ENCODE measurements around the gene EDIL3.

The EDIL3 gene

DNA sequence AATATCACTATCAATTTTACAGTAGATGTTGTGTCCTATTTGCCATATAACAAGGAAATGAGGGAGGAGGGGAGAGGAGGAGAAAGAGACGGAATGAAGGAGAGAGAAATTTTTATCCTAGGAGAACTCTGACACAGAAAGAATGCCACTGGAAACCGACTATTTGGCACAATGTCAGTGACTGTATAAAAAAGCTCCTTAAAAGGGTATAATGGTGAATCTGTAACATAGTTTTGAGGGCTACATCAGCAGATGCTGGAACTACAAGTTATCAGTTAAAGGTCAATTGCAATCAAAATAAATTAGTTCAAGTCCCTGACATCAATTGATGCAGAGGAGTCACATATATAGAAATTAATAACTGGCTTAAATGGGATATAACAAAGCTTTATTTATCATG, 5.7 kb downstream of the EDIL3 start:
- peak overlapping the region; percentile 31 for H2BK5ac ChIP-seq (ENCODE audit: low read depth, low read length, poor library complexity, severe bottlenecking)
- H3K14ac ChIP-seq (ENCODE audit: low read length in 2 of 2) = no peak overlapping the region
- H2BK120ac ChIP-seq (ENCODE audit: low read depth, low read length) = no peak overlapping the region
- no peak overlapping the region for H4K91ac ChIP-seq (ENCODE audit: low read length)
- no peaks in the 10 kb centered on the region for H3K36me3 ChIP-seq (ENCODE audit: control insufficient read depth in 1 of 2, insufficient read depth in 2 of 2, low read depth in 1 of 2, low read length in 2 of 2)
- H3K27ac ChIP-seq (ENCODE audit: low read length, poor library complexity, severe bottlenecking) = peak overlapping the region; percentile 85
- H3K4me2 ChIP-seq (ENCODE audit: low read length, poor library complexity, severe bottlenecking) = no peak overlapping the region
- H2BK12ac ChIP-seq (ENCODE audit: low read length in 2 of 2) = no peak overlapping the region
- peak overlapping the region; percentile 13 for H3K9ac ChIP-seq (ENCODE audit: low read length)
- no peak overlapping the region for H4K8ac ChIP-seq (ENCODE audit: low read length)
- peak overlapping the region in 1 of 2 experiments; percentile 14 for H3K4me3 ChIP-seq (ENCODE audit: insufficient read depth in 1 of 2, low read depth in 1 of 2, low read length in 2 of 2)
- peaks cover 0 to 3% of the 10 kb centered on the region in 2 experiments for H3K27me3 ChIP-seq (ENCODE audit: control insufficient read depth in 1 of 2, insufficient read depth in 1 of 2, low read length in 2 of 2)
- no peak overlapping the region for H2AFZ ChIP-seq (ENCODE audit: low read depth, low read length)
- 55% methylated on average over 1 of the region's 2 CpGs for WGBS
- no peak overlapping the region for H3K23ac ChIP-seq (ENCODE audit: low read length in 2 of 2)
- no peaks in the 10 kb centered on the region for H3K79me1 ChIP-seq (replicated peaks; ENCODE audit: low read length, poor library complexity, severe bottlenecking)
- no peak overlapping the region for H3K4ac ChIP-seq (ENCODE audit: low read depth in 1 of 2, low read length in 2 of 2)
- no peak overlapping the region for H2BK15ac ChIP-seq (ENCODE audit: low read depth, poor library complexity, severe bottlenecking)
- H2AK5ac ChIP-seq (ENCODE audit: low read length, severe bottlenecking) = no peak overlapping the region
- H3K4me1 ChIP-seq (ENCODE audit: control insufficient read depth, insufficient read depth, low read depth, low read length) = peaks cover 1% of the 10 kb centered on the region
- H3K9me3 ChIP-seq (ENCODE audit: control insufficient read depth, low read length) = no peaks in the 10 kb centered on the region
- DNase-seq = peak; percentile 32
- H3K18ac ChIP-seq (ENCODE audit: low read depth in 1 of 2, low read length in 2 of 2) = no peak overlapping the region

DNA sequence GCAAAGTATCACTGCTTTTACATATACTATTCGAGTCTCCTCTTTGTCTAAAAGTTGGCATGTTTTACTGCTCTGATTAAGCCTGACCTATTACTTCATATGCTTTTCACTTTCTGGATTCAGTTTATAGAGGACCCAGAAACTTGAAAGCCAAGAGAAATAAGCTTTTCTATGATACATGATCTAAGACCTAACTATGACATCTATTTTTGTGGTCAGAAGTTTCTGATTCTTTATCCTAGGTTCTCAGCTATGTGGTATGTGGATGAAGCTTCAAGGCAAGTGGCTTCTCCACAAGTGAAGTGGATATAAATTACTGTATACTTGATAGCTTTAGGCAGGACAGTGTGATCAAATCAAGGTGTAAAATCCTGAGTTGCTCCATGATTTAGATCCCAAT, 6.3 kb downstream of the EDIL3 start:
- H3K4me2 ChIP-seq (ENCODE audit: low read length, poor library complexity, severe bottlenecking) = no peak overlapping the region
- no peaks in the 10 kb centered on the region for H3K27me3 ChIP-seq (ENCODE audit: control insufficient read depth in 1 of 2, insufficient read depth in 1 of 2, low read length in 2 of 2)
- H3K27ac ChIP-seq (ENCODE audit: low read length, poor library complexity, severe bottlenecking) = peak overlapping the region; percentile 85
- H2BK12ac ChIP-seq (ENCODE audit: low read length in 2 of 2) = no peak overlapping the region
- H3K23ac ChIP-seq (ENCODE audit: low read length in 2 of 2) = no peak overlapping the region
- H2AK5ac ChIP-seq (ENCODE audit: low read length, severe bottlenecking) = no peak overlapping the region
- peaks cover 1% of the 10 kb centered on the region for H3K4me1 ChIP-seq (ENCODE audit: control insufficient read depth, insufficient read depth, low read depth, low read length)
- WGBS = 70% methylated on average over 1 of the region's 1 CpG
- peak overlapping the region; percentile 13 for H3K9ac ChIP-seq (ENCODE audit: low read length)
- H3K79me1 ChIP-seq (replicated peaks; ENCODE audit: low read length, poor library complexity, severe bottlenecking) = no peaks in the 10 kb centered on the region
- H3K9me3 ChIP-seq (ENCODE audit: control insufficient read depth, low read length) = no peaks in the 10 kb centered on the region
- H4K91ac ChIP-seq (ENCODE audit: low read length) = no peak overlapping the region
- peak overlapping the region in 1 of 2 experiments; percentile 14 for H3K4me3 ChIP-seq (ENCODE audit: insufficient read depth in 1 of 2, low read depth in 1 of 2, low read length in 2 of 2)
- H3K18ac ChIP-seq (ENCODE audit: low read depth in 1 of 2, low read length in 2 of 2) = no peak overlapping the region
- H2BK5ac ChIP-seq (ENCODE audit: low read depth, low read length, poor library complexity, severe bottlenecking) = peak overlapping the region; percentile 68
- H2BK120ac ChIP-seq (ENCODE audit: low read depth, low read length) = no peak overlapping the region
- peak; percentile 41 for DNase-seq
- H4K8ac ChIP-seq (ENCODE audit: low read length) = no peak overlapping the region
- H2AFZ ChIP-seq (ENCODE audit: low read depth, low read length) = no peak overlapping the region
- no peak overlapping the region for H3K14ac ChIP-seq (ENCODE audit: low read length in 2 of 2)
- no peaks in the 10 kb centered on the region for H3K36me3 ChIP-seq (ENCODE audit: control insufficient read depth in 1 of 2, insufficient read depth in 2 of 2, low read depth in 1 of 2, low read length in 2 of 2)
- no peak overlapping the region for H2BK15ac ChIP-seq (ENCODE audit: low read depth, poor library complexity, severe bottlenecking)
- no peak overlapping the region for H3K4ac ChIP-seq (ENCODE audit: low read depth in 1 of 2, low read length in 2 of 2)

DNA sequence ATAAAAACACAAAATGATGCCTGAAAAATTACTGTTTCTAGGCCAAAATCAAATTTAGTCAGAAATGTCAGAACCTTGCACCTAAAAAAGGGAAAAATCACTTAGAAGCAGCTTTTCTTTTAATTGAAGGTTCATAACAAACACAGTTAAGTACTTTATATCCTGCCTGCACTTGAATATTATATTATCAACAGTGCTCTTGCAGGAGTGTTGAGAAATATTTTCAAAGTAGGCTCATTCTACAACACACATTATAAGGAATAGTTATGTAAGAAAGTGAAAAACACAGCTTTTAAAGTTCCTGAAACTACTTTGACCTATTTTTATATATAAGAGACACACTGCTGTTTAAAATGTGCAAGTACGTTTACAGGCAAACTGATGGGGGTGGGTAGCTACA, 8.3 kb downstream of the EDIL3 start:
- no peak overlapping the region for H2BK15ac ChIP-seq (ENCODE audit: low read depth, poor library complexity, severe bottlenecking)
- no peaks in the 10 kb centered on the region for H3K36me3 ChIP-seq (ENCODE audit: control insufficient read depth in 1 of 2, insufficient read depth in 2 of 2, low read depth in 1 of 2, low read length in 2 of 2)
- H3K18ac ChIP-seq (ENCODE audit: low read depth in 1 of 2, low read length in 2 of 2) = no peak overlapping the region
- no peak overlapping the region for H4K8ac ChIP-seq (ENCODE audit: low read length)
- no peak overlapping the region for H3K4me2 ChIP-seq (ENCODE audit: low read length, poor library complexity, severe bottlenecking)
- peaks cover 1% of the 10 kb centered on the region for H3K4me1 ChIP-seq (ENCODE audit: control insufficient read depth, insufficient read depth, low read depth, low read length)
- no peak overlapping the region for H3K23ac ChIP-seq (ENCODE audit: low read length in 2 of 2)
- no peaks in the 10 kb centered on the region for H3K9me3 ChIP-seq (ENCODE audit: control insufficient read depth, low read length)
- H3K4me3 ChIP-seq (ENCODE audit: insufficient read depth in 1 of 2, low read depth in 1 of 2, low read length in 2 of 2) = no peak overlapping the region
- no peaks in the 10 kb centered on the region for H3K79me1 ChIP-seq (replicated peaks; ENCODE audit: low read length, poor library complexity, severe bottlenecking)
- no peak overlapping the region for H2BK12ac ChIP-seq (ENCODE audit: low read length in 2 of 2)
- H3K14ac ChIP-seq (ENCODE audit: low read length in 2 of 2) = no peak overlapping the region
- no peak overlapping the region for H3K4ac ChIP-seq (ENCODE audit: low read depth in 1 of 2, low read length in 2 of 2)
- H2AK5ac ChIP-seq (ENCODE audit: low read length, severe bottlenecking) = no peak overlapping the region
- H2AFZ ChIP-seq (ENCODE audit: low read depth, low read length) = no peak overlapping the region
- H3K27me3 ChIP-seq (ENCODE audit: control insufficient read depth in 1 of 2, insufficient read depth in 1 of 2, low read length in 2 of 2) = no peaks in the 10 kb centered on the region
- H2BK120ac ChIP-seq (ENCODE audit: low read depth, low read length) = no peak overlapping the region
- H3K9ac ChIP-seq (ENCODE audit: low read length) = no peak overlapping the region
- H2BK5ac ChIP-seq (ENCODE audit: low read depth, low read length, poor library complexity, severe bottlenecking) = no peak overlapping the region
- no peak overlapping the region for H4K91ac ChIP-seq (ENCODE audit: low read length)
- DNase-seq = no peak
- no CpG with 5 or more reads among the region's 1 CpG for WGBS
- no peak overlapping the region for H3K27ac ChIP-seq (ENCODE audit: low read length, poor library complexity, severe bottlenecking)

DNA sequence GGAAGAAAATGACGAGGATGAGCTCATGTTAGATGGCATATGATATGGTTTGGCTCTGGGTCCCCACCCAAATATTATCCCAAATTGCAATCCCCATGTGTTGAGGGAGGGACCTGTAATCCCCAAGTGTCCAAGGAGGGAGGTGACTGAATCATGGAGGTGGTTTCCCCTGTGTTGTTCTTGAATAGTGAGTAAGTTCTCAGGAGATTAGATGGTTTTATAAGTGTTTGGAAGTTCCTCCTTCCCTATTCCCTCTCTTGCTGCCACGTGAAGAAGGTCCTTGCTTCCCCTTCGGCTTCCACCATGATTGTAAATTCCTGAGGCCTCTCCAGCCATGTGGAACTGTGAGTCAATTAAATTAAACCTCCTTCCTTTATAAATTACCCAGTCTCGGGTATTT, 10.1 kb downstream of the EDIL3 start:
- DNase-seq = no peak
- no peak overlapping the region for H3K14ac ChIP-seq (ENCODE audit: low read length in 2 of 2)
- peak overlapping the region; percentile 75 for H3K27ac ChIP-seq (ENCODE audit: low read length, poor library complexity, severe bottlenecking)
- H4K8ac ChIP-seq (ENCODE audit: low read length) = no peak overlapping the region
- H3K23ac ChIP-seq (ENCODE audit: low read length in 2 of 2) = no peak overlapping the region
- no peaks in the 10 kb centered on the region for H3K9me3 ChIP-seq (ENCODE audit: control insufficient read depth, low read length)
- no peak overlapping the region for H3K4me3 ChIP-seq (ENCODE audit: insufficient read depth in 1 of 2, low read depth in 1 of 2, low read length in 2 of 2)
- H3K4me1 ChIP-seq (ENCODE audit: control insufficient read depth, insufficient read depth, low read depth, low read length) = peaks cover 4% of the 10 kb centered on the region
- peak overlapping the region; percentile 92 for H2AK5ac ChIP-seq (ENCODE audit: low read length, severe bottlenecking)
- no peak overlapping the region for H2BK5ac ChIP-seq (ENCODE audit: low read depth, low read length, poor library complexity, severe bottlenecking)
- H3K4ac ChIP-seq (ENCODE audit: low read depth in 1 of 2, low read length in 2 of 2) = no peak overlapping the region
- H3K27me3 ChIP-seq (ENCODE audit: control insufficient read depth in 1 of 2, insufficient read depth in 1 of 2, low read length in 2 of 2) = no peaks in the 10 kb centered on the region
- H3K18ac ChIP-seq (ENCODE audit: low read depth in 1 of 2, low read length in 2 of 2) = no peak overlapping the region
- 95% methylated on average over 3 of the region's 4 CpGs for WGBS
- H2BK120ac ChIP-seq (ENCODE audit: low read depth, low read length) = no peak overlapping the region
- H3K79me1 ChIP-seq (replicated peaks; ENCODE audit: low read length, poor library complexity, severe bottlenecking) = no peaks in the 10 kb centered on the region
- no peak overlapping the region for H3K4me2 ChIP-seq (ENCODE audit: low read length, poor library complexity, severe bottlenecking)
- no peak overlapping the region for H2AFZ ChIP-seq (ENCODE audit: low read depth, low read length)
- no peak overlapping the region for H2BK15ac ChIP-seq (ENCODE audit: low read depth, poor library complexity, severe bottlenecking)
- no peak overlapping the region for H2BK12ac ChIP-seq (ENCODE audit: low read length in 2 of 2)
- H3K9ac ChIP-seq (ENCODE audit: low read length) = no peak overlapping the region
- no peaks in the 10 kb centered on the region for H3K36me3 ChIP-seq (ENCODE audit: control insufficient read depth in 1 of 2, insufficient read depth in 2 of 2, low read depth in 1 of 2, low read length in 2 of 2)
- H4K91ac ChIP-seq (ENCODE audit: low read length) = no peak overlapping the region
